GM18508 (cell line): Measurements from ENCODE around the gene GRAP2.
"Not testable (repeated sequence)": the region's sequence is repeated elsewhere in the genome, so short reads cannot be mapped to it uniquely, and the experiment has no call there.

Experiments used
- ATAC-seq: cut with Tn5 transposase; IDR thresholded peaks from one replicate; pipeline ENCODE4 v1.9.1; 2021; ENCODE audit warnings: moderate number of reproducible peaks; ENCODE audit not compliant: insufficient read depth, unreplicated experiment

GRAP2 gene

GRCh38 chr22:39988386-39989114 lies 87.7 kb downstream of the GRAP2 start:
- ATAC-seq, result no peak

- no peak for ATAC-seq
Measured at GRCh38 chr22:39989633-39990032, 88.7 kb downstream of the GRAP2 start.

- no peak for ATAC-seq
Measured at GRCh38 chr22:39990686-39991085, 89.8 kb downstream of the GRAP2 start.

GRCh38 chr22:39991159-39991860 lies 90.4 kb downstream of the GRAP2 start:
- no peak for ATAC-seq

- no peak for ATAC-seq
Measured at GRCh38 chr22:39992088-39992826, 91.4 kb downstream of the GRAP2 start.

GRCh38 chr22:39992894-39993293 lies 92.0 kb downstream of the GRAP2 start:
- ATAC-seq, result not testable (repeated sequence)

GRCh38 chr22:39994041-39994565 lies 93.2 kb downstream of the GRAP2 start:
- ATAC-seq, result no peak

GRCh38 chr22:39994566-39995392 lies 93.9 kb downstream of the GRAP2 start, which contains the start of gene FAM83F:
TSS of gene FAM83F (plus strand) at chr22:39994954. CDS start at chr22:39995043, 89 bp downstream.
- ATAC-seq, result no peak

- no peak for ATAC-seq
Measured at GRCh38 chr22:39995393-39996252, 94.7 kb downstream of the GRAP2 start.

- ATAC-seq, result no peak
Measured at GRCh38 chr22:39996732-39997131, 95.8 kb downstream of the GRAP2 start.

- no peak for ATAC-seq
Measured at GRCh38 chr22:39997421-39997820, 96.5 kb downstream of the GRAP2 start.

- no peak for ATAC-seq
Measured at GRCh38 chr22:39997939-39998726, 97.2 kb downstream of the GRAP2 start.

- no peak for ATAC-seq
Measured at GRCh38 chr22:39999144-39999757, 98.4 kb downstream of the GRAP2 start.

- ATAC-seq, result no peak
Measured at GRCh38 chr22:40000171-40000570, 99.3 kb downstream of the GRAP2 start.

GRCh38 chr22:40001106-40001505 lies 100.2 kb downstream of the GRAP2 start:
- ATAC-seq, result no peak

GRCh38 chr22:40001800-40002577 lies 101.1 kb downstream of the GRAP2 start:
- ATAC-seq, result no peak
